K562 (cell line): ENCODE results near the gene CLASP2. TPM values are rescaled to one million over a fixed set of nuclear protein-coding genes. Genes with fewer than 3 reads are reported as not detected.
A peak's percentile ranks its signal among the peaks of the same experiment; 100 is the strongest.

Source experiments
- AFF1 ChIP-seq, 2 experiments: fragments of 450-650 bp; IDR thresholded peaks; 2 replicates each; pipeline ENCODE4 v1.6.1; 2018; ENCODE audit warnings: mild to moderate bottlenecking in 2 of 2, low read depth in 1 of 2; ENCODE audit not compliant: partially characterized antibody in 2 of 2
- ARNT ChIP-seq, 2 experiments: fragments of 450-650 bp; IDR thresholded peaks; 2 replicates each; pipeline ENCODE4 v1.6.1; 2016; ENCODE audit warnings: mild to moderate bottlenecking in 1 of 2
- MAFK ChIP-seq: IDR thresholded peaks from 2 replicates; pipeline ENCODE4 v1.6.1; 2011; ENCODE audit warnings: low read length, improper control_type of control experiment
- MGA ChIP-seq: fragments of 450-650 bp; IDR thresholded peaks from 2 replicates; pipeline ENCODE4 v1.6.1; 2016; ENCODE audit warnings: mild to moderate bottlenecking, moderate library complexity
- NFE2 ChIP-seq: IDR thresholded peaks from 2 replicates; pipeline ENCODE4 v1.6.1; 2014; ENCODE audit warnings: antibody characterized with exemption, low read depth
- SPI1 ChIP-seq: IDR thresholded peaks from 2 replicates; pipeline ENCODE4 v1.6.1; 2011; ENCODE audit warnings: low read depth, low read length, control low read depth, borderline replicate concordance
- polyA plus RNA-seq, 8 experiments: library from polyadenylated mRNA; depleted of rRNA in 4 of 8; stranded (reverse) in 5 of 8; unstranded in 3 of 8; fragments of >200 nt; fragmentation: Nextera tagmentation in 2 of 8; fragmentation: Illumina TruSeq in 1 of 8; extraction: Ambion mirVana in 2 of 8; extraction: Trizol in 1 of 8; gene quantifications; 2 replicates each; pipeline versions ENCODE4 v1.2.1 to v1.2.3, GENCODE V29; 2011 to 2014; ENCODE audit warnings: inconsistent platforms in 1 of 8, missing spikeins in 1 of 8
- total RNA-seq, 7 experiments: library from RNA; depleted of rRNA in 6 of 7; stranded (reverse); fragments of >200 nt in 6 of 7; fragmentation: Illumina TruSeq in 2 of 7; extraction: Trizol in 2 of 7; gene quantifications; 2 replicates each; pipeline versions ENCODE4 v1.2.1 to v1.2.3, GENCODE V29; 2011 to 2021; ENCODE audit warnings: low replicate concordance in 1 of 7

CLASP2 gene
- total and polyA plus RNA-seq, 9 of the 15 experiments (the other 6 are each of a cell fraction or from before 2014, with no cell fraction given), result 13.5 to 107 (median 71.8) TPM

GRCh38 chr3:33749546-33750210 lies 31.6 kb upstream of the CLASP2 start (continued):
- TF ChIP-seq MGA (no peak), ARNT (IDR thresholded peaks at IDR 0.05) (no peak), SPI1 (peak; percentile 81; the same call in 1 of the 2 replicates), NFE2 (peak; percentile 93), MAFK (peak; percentile 80; the same call in 1 of the 2 replicates), AFF1 (IDR thresholded peaks at IDR 0.05; ENCODE audit: low read depth in 1 of 2, partially characterized antibody in 2 of 2) (no peak)
- TF ChIP-seq, all 486 proteins: peak for 9
